CD4-positive, alpha-beta T cell treated with Interleukin-6 at 100 ng/mL for 8 hours (primary cell): ENCODE measurements around the gene MED27.

Experiments
- DNase-seq: peaks from one replicate; pipeline ENCODE4 v3.0.0-alpha.2; 2020; ENCODE audit warnings: mixed read lengths, low spot score

Gene MED27

DNA sequence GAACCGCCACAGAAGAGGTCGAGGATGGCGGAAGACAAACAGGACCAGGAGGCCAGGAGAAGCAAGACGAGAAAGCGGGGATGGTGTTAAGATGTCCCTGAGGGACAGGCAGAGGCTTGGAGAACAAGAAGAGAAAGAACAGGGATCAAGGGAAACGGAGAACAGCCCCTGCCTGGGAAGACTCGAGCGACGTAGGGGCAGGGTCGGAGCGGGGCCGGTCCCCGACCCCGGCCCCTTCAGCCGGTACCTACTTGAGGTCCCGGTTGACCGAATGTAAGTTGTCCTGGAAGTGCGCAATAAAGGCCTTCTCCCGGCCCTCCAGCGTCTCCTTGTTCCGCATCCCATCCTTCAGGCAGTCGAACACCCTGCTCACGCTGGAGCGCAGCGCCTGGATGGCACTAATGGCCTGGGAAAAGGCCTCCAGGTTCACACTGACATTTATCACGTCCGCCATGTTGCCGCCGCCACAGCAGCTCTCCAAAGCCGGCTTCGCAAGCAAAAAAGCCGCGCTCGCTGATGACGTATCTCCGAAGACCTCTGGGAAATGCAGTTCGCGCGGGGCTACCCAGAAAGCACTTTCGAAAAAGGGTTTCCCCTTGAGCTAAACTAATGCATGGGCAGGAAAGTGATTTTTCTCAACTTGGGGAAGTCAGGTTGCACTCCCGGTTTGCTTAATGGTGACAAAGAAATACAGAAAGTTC, at the start of gene MED27:
TSS of gene MED27 (minus strand) at position 477 of the 701 bp plus-strand sequence. CDS start at position 454, 23 bp downstream.
- peak; percentile 88 for DNase-seq

- no peak for DNase-seq
Measured at GRCh38 chr9:132127888-132128534, 48.3 kb upstream of the MED27 start.

DNA sequence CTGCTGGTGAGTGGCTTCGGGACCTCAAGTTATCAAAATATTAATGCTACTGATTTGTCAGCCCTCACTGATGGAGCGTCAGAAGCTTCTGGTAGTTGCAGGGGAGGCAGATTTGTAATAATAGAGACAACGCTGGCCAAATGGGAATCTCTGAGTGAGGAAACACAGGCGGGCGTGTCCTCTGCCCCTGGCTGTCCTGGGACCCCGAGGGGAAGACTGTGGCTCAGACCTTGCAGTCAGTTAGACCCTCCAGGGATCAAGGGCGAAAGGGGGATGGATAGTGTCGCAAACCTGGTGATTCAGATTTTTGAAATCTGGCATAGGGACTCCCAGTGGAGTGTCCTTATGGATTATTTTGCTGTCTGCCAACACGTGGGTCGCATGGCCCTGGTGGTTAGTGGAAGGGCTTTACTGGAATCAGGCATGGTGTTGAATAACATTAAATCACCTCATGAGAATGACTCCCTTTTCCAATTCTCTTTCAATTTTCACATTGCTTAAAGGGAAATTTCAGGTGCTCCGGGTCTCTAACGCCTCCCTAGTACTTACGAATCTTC, 47.1 kb upstream of the MED27 start:
- DNase-seq, result no peak

DNA sequence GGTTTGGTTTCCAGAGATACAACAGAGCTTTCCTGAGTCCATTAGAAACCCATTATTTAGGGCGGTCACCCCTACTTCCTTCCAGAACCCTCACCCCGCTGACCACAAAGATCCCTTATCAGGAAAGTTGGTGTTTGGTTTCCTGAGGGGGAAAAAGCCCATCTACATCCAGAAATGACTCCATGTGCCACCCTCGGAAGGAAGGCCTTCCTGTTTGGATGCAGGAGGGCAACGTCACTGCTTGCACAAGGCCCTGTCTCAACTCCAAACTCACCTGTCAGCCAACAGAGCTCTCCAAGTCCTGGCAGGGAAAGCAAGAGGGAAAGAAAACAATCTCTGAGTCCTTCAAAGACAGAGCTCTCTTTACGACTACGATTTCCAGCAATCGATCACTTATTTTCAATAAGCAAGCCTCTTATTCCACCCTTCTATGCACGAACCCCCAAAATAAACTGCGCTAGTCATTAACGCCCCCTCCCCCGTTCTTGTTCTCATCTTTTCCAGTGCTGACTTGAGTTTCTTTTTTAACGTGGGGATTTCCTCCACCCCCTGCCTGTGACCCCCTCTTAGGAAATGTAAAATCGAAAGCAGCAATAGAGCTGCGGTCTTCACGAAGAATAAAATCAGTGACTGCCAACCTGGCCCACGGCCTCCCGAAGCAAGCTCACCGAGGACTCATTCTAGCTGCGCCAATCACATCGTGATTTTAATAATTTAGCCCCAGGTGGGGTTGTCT, 46.4 kb upstream of the MED27 start:
- no peak for DNase-seq

DNA sequence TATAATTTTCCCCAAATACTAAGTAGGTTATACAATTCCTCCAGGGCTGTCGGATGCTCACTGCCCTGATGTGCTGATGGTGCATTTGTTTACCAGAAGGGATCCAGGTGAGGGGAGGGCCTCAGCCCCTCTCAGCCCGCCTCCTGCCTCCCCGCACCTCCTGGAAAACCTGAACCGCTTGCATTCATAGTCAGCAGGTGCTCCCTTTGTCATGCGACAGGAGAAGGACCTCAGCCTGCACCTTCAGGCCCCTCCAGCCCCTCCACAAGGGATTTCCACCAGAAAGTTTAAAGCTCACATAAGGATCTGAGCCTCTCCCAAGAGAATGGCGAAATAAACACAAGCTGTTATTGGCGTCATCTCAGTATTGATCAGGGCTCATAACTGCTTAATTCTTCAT, 45.7 kb upstream of the MED27 start:
- DNase-seq, result no peak

DNA sequence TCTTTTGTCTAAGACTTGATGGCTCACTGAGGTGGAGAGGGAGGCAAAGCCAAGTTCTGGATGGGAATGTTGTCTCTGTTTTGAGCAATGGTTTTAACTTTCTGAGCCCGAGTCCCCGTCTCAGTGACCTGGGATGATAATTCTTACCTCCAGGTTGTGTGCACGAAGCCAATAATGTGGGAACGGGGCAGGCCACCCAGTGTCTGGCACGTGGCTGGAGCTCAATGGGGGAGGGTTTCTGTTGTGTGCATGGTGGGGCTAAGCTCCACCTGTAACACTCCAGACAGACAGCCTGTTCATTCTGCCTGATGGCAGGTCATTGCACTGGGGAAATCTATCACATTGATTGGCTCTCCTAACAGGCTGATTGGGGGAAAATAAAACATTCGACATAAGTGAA, 45.1 kb upstream of the MED27 start:
- DNase-seq, result no peak

GRCh38 chr9:132121021-132121420, 41.4 kb upstream of the MED27 start:
- DNase-seq, result no peak

GRCh38 chr9:132117694-132118093, 38.0 kb upstream of the MED27 start:
- no peak for DNase-seq

DNA sequence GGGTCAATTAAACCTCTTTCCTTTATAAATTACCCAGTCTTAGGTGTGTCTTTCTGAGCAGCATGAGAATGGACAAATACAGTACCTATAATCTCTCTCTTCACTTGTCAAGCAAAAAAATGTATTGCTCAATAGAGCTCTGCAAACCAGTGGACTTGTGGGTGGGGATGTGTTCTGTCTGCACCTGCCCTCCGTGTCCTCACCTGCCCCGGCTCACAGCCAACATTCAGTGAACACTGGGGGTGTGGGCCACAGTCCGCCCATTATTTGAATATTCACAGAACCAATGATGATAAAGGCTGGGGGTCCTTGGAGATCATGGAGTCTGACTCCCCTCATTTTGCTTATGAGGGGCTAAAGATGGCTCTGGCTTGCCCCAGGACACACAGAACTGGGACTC, 36.9 kb upstream of the MED27 start:
- DNase-seq, result no peak

GRCh38 chr9:132114102-132114707, 34.5 kb upstream of the MED27 start:
- DNase-seq, result no peak

DNA sequence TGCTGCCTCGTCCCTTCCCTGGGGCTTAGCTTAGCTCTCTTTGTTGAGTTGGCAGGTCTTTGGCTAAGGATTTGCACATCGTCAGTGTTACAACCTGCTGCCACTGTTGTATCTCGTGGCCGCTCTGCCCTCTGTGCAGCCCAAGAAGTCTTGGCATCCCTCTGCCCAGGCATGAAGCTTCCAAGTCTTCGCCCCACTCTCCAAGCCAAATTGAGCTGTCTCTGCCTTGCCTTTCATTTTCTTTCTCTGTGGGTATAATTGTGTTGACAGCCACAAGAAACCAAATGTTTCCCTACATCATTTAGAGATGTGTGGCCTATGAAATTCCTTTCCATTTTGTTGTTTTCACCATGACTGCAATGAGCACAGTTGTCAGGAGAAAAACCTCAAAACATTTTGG, 29.6 kb upstream of the MED27 start:
- DNase-seq, result no peak

GRCh38 chr9:132108728-132109127, 29.1 kb upstream of the MED27 start:
- DNase-seq, result no peak

GRCh38 chr9:132099741-132100407, 20.2 kb upstream of the MED27 start:
- DNase-seq, result no peak

DNA sequence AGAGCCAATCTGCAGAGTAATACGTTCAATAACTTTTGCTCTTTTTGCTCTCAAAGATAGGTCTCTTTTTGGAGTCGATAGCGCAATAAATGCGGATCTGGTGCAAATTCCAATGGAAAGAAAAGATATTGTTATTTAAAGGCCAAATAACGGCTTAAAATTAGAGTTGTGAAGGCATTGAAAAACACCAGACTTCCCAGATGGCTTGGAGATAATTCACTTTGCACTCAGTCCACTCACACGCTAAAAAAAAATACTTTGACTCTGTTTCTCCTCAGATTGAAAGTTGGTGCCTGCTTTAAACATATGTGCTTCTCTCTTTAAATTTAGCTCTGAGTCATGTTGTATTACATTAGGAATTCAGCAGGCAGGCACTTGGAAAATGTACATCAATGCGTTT, 19.5 kb upstream of the MED27 start:
- no peak for DNase-seq

DNA sequence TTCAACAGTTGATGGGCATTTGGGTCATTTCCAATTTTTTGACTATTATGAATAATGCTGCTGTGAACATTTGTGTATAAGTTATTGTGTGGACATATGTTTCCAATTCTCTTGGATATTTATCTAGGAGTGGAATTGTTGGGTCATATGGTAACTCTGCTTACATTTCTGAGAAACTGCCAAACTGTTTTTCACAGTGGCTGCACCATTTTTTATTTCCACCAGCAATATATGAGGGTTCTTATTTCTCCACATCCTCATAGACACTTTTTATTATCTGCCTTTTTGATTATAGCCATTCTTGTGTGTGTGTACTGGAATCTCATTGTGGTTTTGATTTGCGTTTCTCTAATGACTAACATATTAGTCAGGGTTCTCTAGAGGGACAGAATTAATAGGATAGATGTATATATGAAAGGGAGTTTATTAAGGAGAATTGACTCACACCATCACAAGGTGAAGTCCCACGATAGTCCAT, 14.7 kb upstream of the MED27 start:
- no peak for DNase-seq

DNA sequence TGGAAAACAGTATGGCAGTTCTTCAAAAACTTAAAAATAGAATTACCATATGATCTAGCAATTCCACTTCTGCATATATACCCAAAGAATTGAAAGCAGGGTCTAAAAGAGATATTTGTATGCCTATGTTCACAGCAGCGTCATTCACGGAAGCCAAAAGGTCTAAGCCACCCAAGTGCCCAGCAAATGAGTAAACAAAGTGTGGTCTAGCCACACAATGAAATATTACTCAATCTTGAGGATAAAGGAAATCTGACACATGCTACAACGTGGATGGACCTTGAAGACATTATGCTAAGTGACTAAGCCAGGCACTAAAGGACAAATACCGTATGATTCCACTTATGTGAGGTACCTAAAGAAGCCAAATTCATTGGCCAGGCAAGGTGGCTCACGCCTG, 11.1 kb upstream of the MED27 start:
- no peak for DNase-seq

DNA sequence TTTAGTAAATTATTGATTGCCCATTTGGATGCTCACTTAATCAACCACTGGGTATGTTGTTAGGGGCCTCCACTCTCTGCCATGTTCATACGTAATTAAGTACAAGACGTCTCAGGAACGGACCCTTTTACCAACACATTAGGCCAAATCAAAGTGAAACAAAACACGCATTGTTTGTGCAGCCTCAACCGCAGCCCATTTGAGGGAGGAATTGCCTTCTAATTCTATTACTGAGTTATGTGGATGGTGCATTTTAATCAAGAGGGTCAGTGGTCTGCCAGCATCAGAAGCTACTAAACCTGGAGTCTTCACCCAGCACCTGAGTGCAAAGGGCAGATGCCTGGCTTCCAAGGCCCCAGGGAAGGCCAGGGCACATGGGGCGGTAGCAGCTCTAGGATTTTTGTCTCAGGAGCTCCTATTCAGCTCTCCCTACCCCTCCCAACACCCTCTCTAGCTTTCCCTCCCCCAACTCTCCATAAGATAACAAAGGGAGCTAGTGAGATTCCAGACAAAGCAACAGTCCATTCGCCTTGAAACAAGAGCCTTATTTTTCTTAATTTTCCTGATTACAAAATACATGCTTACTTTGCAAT, 7.9 kb upstream of the MED27 start:
- no peak for DNase-seq

- DNase-seq, result no peak
Measured at GRCh38 chr9:132082188-132082587, 2.5 kb upstream of the MED27 start.

DNA sequence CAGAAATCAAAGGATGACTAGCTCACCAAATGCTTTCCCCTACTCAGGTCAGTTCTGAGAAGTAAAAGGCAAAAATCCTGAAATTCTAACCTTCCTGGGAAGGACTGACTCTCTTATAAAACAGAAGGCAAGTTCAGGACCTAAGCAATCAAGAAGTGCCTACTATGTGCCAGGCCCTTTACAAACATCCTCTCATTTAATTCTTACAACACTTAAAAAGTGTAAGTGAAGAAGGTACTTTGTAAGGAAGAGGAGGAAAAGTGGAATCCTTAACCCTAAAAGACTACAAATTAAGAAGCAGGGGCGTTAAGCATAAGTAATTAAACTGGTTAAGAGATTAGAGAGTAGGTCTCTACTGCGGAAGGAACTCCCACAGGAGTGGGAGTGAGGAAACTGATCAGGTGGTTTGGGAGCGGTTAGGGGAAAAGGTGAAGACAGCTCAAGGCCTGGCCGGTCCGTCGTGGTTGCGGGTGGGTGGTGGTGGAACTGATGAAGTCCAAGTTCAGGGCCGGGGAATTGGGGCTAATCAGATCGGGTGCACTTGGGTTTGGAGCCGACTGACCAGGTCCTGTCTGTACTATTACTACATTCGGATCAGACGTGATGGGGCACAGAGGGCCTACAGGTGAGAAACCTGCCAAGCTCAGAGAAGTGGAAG, 839 bp downstream of the MED27 start:
- DNase-seq, result no peak

DNA sequence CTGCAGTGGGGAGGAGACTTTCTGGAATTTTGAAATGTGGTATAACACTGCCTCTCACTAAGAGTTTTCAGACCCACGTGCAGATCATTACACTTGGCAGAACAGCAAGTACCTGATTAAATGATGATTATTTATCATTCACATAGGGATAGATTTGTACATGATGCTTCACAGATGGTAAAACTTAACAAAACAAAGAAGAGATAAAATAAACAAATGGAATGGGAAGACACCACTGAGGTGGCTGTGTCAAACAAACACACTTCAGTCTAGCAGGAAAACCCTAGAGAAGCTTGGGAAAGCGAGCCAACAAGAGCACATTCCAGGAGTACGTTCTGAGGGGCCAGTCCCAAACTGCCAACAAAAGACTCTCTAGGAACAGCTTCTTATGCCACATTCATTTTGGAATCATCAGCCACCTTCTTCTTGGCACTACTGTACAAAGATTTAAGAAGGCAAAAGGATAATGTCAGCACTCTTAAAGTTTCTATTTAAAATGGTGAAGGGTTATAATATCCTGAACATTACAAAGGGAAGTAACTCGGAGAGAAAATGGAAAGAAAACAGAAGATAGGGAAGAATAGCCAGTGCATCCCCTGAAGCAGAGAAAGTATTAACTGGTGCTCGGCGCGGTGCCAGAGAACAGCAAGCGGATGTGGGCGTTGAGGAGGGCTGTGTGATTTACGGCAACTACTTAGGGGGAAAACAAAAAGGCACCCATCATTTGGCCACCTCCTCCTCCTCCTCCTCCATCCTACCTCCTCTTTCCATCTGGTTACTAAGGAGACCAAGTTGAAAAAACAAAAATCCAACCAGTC, 1.6 kb downstream of the MED27 start:
- peak; percentile 13 for DNase-seq
